Fibroblast of mammary gland (primary cell): Measurements from ENCODE around the gene TWF2.

ENCODE experiments used
- DNase-seq: peaks from one replicate; pipeline ENCODE4 v3.0.0-alpha.2; 2010; ENCODE audit warnings: low read depth
- H3K4me3 ChIP-seq: 2 replicates; pipeline ENCODE4 v1.5.1; 2011; ENCODE audit warnings: low read depth, mild to moderate bottlenecking, low read length, moderate library complexity; ENCODE audit not compliant: control insufficient read depth
- TF ChIP-seq, protein P1 (sequence below): conservative IDR thresholded peaks from 2 replicates; pipeline ENCODE4 v1.5.1; 2011; ENCODE audit warnings: low read depth, low read length, inconsistent platforms; ENCODE audit not compliant: control insufficient read depth, insufficient read depth

Gene TWF2

DNA sequence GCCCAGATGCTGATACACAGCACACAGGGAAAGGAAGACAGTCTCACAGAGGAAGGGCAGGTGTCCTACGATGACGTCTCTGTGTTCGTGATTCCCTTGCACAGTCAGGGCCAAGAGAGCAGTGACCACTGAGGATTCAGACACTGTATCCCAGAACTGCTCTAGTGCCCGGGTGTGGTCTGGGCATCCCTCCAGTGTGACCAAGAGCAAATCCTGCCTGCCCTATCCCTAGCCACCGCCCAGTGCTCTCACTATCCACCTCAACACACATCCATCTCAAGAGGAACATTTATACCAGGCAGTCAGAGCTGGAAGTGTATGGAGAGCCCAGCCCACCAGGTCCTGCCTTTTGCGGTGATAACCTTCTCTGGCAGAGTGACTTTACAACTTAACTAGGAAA lies 10.7 kb upstream of the TWF2 start:
- TF ChIP-seq, protein P1, sequence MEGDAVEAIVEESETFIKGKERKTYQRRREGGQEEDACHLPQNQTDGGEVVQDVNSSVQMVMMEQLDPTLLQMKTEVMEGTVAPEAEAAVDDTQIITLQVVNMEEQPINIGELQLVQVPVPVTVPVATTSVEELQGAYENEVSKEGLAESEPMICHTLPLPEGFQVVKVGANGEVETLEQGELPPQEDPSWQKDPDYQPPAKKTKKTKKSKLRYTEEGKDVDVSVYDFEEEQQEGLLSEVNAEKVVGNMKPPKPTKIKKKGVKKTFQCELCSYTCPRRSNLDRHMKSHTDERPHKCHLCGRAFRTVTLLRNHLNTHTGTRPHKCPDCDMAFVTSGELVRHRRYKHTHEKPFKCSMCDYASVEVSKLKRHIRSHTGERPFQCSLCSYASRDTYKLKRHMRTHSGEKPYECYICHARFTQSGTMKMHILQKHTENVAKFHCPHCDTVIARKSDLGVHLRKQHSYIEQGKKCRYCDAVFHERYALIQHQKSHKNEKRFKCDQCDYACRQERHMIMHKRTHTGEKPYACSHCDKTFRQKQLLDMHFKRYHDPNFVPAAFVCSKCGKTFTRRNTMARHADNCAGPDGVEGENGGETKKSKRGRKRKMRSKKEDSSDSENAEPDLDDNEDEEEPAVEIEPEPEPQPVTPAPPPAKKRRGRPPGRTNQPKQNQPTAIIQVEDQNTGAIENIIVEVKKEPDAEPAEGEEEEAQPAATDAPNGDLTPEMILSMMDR, result no peak
- DNase-seq, result no peak
- no peak overlapping the region for H3K4me3 ChIP-seq

DNA sequence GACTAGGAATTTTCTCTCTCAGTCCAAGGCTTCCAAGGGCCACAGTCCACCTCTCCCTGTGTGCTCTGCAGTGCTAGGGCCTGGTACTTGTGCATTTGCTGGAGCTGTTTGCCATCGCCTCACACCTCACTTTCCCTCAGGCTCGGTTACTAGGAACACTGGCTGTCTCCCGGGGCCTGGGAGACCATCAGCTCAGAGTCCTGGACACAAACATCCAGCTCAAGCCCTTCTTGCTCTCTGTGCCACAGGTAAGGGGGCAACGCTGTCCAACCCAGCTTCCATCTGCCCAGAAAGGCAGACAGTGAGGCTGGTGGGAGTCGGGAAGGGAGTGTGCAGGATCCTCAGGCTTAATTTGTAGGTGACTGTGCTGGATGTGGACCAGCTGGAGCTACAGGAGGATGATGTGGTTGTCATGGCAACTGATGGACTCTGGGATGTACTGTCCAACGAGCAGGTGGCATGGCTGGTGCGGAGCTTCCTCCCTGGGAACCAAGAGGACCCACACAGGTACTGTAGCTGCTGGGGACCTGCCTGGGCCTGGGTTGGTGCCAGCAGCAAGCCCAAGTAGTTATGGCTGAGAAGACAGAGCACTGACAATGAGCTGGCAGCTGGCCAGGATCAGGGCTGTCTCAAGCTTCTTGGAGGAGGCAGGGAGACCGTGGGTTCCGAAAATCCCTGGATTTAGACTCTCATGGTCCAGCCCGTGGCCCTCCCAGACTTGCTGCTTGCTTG lies 10.0 kb upstream of the TWF2 start:
- no peak for DNase-seq
- TF ChIP-seq, protein P1, result no peak
- no peak overlapping the region for H3K4me3 ChIP-seq

DNA sequence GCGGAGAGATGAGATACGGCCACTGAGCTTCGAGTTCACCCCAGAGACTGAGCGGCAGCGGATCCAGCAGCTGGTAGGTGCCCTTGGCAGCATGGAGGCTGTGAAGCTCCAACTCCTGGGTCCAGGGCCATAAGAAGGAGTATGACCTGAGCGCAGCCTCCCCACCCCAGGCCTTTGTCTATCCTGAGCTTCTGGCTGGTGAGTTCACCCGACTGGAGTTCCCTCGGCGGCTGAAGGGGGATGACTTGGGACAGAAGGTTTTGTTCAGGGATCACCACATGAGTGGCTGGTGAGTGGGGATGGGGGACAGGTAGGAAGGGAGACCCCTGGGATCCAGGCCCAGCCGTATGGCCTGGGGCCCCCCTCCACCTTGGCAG lies 9.2 kb upstream of the TWF2 start:
- H3K4me3 ChIP-seq, result no peak overlapping the region
- no peak for DNase-seq
- TF ChIP-seq, protein P1, result no peak

DNA sequence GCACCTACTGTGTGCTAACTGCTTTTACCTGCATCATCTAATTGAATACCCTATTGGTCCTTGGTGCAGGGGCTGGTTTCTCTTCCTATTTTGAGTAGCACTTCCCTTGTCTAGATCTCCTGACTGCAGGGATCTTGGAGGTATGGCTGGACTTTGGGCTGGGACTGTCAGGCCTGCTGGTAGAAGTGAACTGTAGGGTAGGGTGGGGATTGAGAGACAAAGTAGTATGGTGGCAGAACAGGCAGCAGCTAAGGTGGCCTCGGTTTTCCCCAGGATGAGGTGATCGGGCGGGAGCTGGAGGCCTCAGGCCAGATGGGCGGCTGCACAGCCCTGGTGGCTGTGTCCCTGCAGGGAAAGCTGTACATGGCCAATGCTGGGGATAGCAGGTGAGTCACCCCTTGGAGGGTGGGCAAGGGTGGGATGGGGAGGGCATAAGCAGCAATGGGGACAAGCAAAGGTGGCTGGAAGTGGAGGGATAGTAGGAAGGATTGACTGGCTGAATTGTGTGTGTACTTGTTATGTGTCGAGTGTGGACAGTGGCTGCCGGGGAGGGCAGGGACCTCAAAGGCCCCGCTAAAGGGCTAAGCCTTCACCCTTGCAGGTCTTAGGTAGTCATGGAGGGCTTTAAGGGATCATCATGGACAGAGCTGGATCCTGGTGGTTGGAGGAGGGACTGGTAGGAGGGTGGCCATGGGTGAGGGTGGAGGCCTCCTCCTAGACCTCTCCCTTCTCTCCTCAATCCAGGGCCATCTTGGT lies 8.6 kb upstream of the TWF2 start:
- no peak for DNase-seq
- no peak overlapping the region for H3K4me3 ChIP-seq
- TF ChIP-seq, protein P1, result no peak

DNA sequence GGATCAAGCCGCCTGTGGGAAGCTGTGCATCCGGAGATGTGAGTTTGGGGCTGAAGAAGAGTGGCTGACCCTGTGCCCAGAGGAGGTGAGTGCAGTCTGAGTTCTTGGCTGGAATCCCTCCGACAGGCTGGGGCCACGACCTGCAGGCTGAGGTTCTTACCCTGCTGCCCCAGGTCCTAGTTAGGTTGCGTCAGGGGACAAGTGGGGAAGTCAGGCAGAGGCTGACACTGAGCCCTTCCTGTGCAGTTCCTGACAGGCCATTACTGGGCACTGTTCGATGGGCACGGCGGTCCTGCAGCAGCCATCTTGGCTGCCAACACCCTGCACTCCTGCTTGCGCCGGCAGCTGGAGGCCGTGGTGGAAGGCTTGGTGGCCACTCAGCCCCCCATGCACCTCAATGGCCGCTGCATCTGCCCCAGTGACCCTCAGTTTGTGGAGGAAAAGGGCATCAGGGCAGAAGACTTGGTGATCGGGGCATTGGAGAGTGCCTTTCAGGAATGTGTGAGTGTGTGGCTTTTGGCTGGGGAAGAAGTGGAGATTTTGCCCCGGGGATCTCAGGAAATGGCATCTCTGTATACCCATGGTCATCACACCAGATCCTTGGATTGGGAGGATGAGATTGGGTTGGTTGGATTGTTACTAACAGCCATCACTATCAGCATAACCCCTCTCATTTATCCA lies 7.9 kb upstream of the TWF2 start:
- DNase-seq, result no peak
- peak overlapping the region; percentile 3 for H3K4me3 ChIP-seq
- TF ChIP-seq, protein P1, result no peak

DNA sequence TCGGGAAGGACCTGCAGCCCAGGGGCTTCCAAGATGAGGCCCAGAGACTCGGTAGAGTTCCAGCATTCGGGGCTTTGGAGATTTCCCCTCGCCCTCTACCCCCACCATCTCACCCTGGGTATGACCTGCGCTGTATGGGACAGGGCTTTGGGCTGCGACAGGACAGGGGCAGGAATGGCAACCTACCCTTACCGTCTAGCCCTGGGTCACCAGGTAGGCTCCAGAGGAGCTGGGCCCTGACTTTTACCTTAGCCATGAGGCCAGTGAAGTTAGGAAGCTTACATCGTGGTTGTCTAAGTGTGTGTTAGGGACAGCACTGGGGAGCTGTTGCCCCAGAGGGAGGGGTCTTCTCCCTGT lies 7.3 kb upstream of the TWF2 start:
- DNase-seq, result no peak
- TF ChIP-seq, protein P1, result no peak
- peak overlapping the region; percentile 52 for H3K4me3 ChIP-seq
